ENCODE data around the gene MYO7B.

DNA sequence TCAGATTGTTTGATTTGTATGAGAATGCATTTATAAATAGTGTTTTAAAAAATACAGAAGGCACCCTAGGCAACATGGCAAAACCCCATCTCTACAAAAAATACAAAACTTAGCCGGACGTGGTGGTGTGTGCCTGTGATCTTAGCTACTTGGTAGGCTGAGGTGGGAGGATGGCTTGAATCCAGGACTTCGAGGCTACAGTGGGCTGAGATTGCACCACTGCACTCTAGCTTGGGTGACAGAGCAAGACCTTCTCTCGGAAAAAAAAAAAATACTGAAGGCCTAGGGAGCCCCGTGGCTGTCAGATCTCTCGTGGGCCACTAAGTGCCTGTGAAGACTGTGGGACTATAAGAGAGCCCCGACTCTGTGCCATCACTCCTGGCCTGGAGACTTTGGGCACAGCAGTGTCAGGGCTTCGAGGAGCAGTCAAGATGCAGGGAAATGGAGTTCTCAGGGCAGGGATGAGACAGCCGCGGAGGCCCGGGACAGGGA lies 40.5 kb downstream of the MYO7B start:
- TF ChIP-seq, protein P1, sequence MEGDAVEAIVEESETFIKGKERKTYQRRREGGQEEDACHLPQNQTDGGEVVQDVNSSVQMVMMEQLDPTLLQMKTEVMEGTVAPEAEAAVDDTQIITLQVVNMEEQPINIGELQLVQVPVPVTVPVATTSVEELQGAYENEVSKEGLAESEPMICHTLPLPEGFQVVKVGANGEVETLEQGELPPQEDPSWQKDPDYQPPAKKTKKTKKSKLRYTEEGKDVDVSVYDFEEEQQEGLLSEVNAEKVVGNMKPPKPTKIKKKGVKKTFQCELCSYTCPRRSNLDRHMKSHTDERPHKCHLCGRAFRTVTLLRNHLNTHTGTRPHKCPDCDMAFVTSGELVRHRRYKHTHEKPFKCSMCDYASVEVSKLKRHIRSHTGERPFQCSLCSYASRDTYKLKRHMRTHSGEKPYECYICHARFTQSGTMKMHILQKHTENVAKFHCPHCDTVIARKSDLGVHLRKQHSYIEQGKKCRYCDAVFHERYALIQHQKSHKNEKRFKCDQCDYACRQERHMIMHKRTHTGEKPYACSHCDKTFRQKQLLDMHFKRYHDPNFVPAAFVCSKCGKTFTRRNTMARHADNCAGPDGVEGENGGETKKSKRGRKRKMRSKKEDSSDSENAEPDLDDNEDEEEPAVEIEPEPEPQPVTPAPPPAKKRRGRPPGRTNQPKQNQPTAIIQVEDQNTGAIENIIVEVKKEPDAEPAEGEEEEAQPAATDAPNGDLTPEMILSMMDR (IDR thresholded peaks at IDR 0.05; ENCODE audit: low read length) = no peak
- TF ChIP-seq EZH2 (optimal IDR thresholded peaks at IDR 0.05; ENCODE audit: low read depth, low read length) = no peak
- TF ChIP-seq EZH2phosphoT487 (IDR thresholded peaks at IDR 0.05; ENCODE audit: low read length) = no peak
